GM23338 (cell line): ENCODE results near the gene RAPGEF4. TPM values are rescaled to one million over a fixed set of nuclear protein-coding genes. Genes with fewer than 3 reads are reported as not detected.
A peak's percentile ranks its signal among the peaks of the same experiment; 100 is the strongest.

Source experiments
- ATAC-seq: fragments of 200-7000 bp; cut with Tn5 transposase; 3 replicates; pipeline ENCODE4 v1.9.1; 2020
- DNase-seq: peaks from one replicate; pipeline ENCODE4 v3.0.0-alpha.2; 2015; ENCODE audit warnings: low spot score
- H2AFZ ChIP-seq: fragments of 200-600 bp; sonication (generic); 2 replicates; pipeline ENCODE4 v1.8.0; 2016; ENCODE audit warnings: antibody characterized with exemption, mild to moderate bottlenecking, moderate library complexity
- H3F3A ChIP-seq: fragments of 200-600 bp; sonication (generic); replicated peaks from 2 replicates; pipeline ENCODE4 v1.8.0; 2017; ENCODE audit warnings: antibody characterized with exemption, mixed run types, low read depth
- H3K27ac ChIP-seq: fragments of 200-600 bp; sonication (generic); 2 replicates; pipeline ENCODE4 v1.6.1; 2016; ENCODE audit warnings: low read depth
- H3K27me3 ChIP-seq: fragments of 200-600 bp; sonication (generic); 2 replicates; pipeline ENCODE4 v1.8.0; 2016; ENCODE audit warnings: mild to moderate bottlenecking, mixed run types, moderate library complexity; ENCODE audit not compliant: insufficient read depth
- H3K36me3 ChIP-seq: fragments of 200-600 bp; sonication (generic); 2 replicates; pipeline ENCODE4 v1.8.0; 2016; ENCODE audit warnings: mild to moderate bottlenecking; ENCODE audit not compliant: insufficient read depth
- H3K4me1 ChIP-seq: fragments of 200-600 bp; sonication (generic); 2 replicates; pipeline ENCODE4 v1.8.0; 2016; ENCODE audit warnings: mild to moderate bottlenecking, moderate library complexity; ENCODE audit not compliant: insufficient read depth
- H3K4me2 ChIP-seq: fragments of 200-600 bp; sonication (generic); 2 replicates; pipeline ENCODE4 v1.7.1; 2017; ENCODE audit warnings: mixed run types
- H3K4me3 ChIP-seq: fragments of 200-600 bp; sonication (generic); 2 replicates; pipeline ENCODE4 v1.6.1; 2016; ENCODE audit warnings: mixed run types
- H3K79me2 ChIP-seq: fragments of 200-600 bp; sonication (generic); replicated peaks from 2 replicates; pipeline ENCODE4 v1.8.0; 2017; ENCODE audit warnings: mild to moderate bottlenecking; ENCODE audit not compliant: insufficient read depth
- H3K9me2 ChIP-seq: fragments of 200-600 bp; sonication (generic); 2 replicates; pipeline ENCODE4 v1.8.0; 2017; ENCODE audit not compliant: insufficient read depth
- H4K20me1 ChIP-seq: fragments of 200-600 bp; sonication (generic); replicated peaks from 2 replicates; pipeline ENCODE4 v1.8.0; 2017; ENCODE audit warnings: mild to moderate bottlenecking; ENCODE audit not compliant: insufficient read depth
- H3K27ac Mint-ChIP-seq: 2 replicates; pipeline ENCODE4 v1.8.0; 2020; ENCODE audit warnings: inconsistent platforms, mild to moderate bottlenecking, moderate library complexity, mixed read lengths
- H3K27me3 Mint-ChIP-seq: 3 replicates; pipeline ENCODE4 v1.8.0; 2022; ENCODE audit warnings: low read depth, mild to moderate bottlenecking, moderate library complexity, mixed read lengths, inconsistent platforms; ENCODE audit not compliant: insufficient read depth, poor library complexity
- H3K36me3 Mint-ChIP-seq: 3 replicates; pipeline ENCODE4 v1.8.0; 2021; ENCODE audit warnings: low read depth, mild to moderate bottlenecking, inconsistent platforms, moderate library complexity, mixed read lengths
- H3K4me1 Mint-ChIP-seq: 3 replicates; pipeline ENCODE4 v1.8.0; 2020; ENCODE audit warnings: mild to moderate bottlenecking, inconsistent platforms, mixed read lengths
- H3K4me3 Mint-ChIP-seq: 3 replicates; pipeline ENCODE4 v1.8.0; 2021; ENCODE audit warnings: moderate library complexity, mild to moderate bottlenecking, inconsistent platforms, mixed read lengths
- H3K9me3 Mint-ChIP-seq: 3 replicates; pipeline ENCODE4 v1.8.0; 2020; ENCODE audit warnings: moderate library complexity, mild to moderate bottlenecking, inconsistent platforms, mixed read lengths
- CREB1 ChIP-seq: fragments of 250-450 bp; sonication (Bioruptor Pico); IDR thresholded peaks from 2 replicates; pipeline ENCODE4 v1.5.0; 2020; ENCODE audit warnings: low read depth, mild to moderate bottlenecking, moderate library complexity
- EZH2 ChIP-seq: fragments of 200-600 bp; sonication (generic); IDR thresholded peaks from one replicate; pipeline ENCODE4 v1.8.0; 2017; ENCODE audit warnings: antibody characterized with exemption, mild to moderate bottlenecking, low read depth; ENCODE audit not compliant: unreplicated experiment
- JUNB ChIP-seq: IDR thresholded peaks from one replicate; pipeline ENCODE4 v1.6.1; 2016; ENCODE audit warnings: antibody characterized with exemption; ENCODE audit not compliant: unreplicated experiment
- NANOG ChIP-seq: IDR thresholded peaks from 2 replicates; pipeline ENCODE4 v1.6.1; 2016; ENCODE audit warnings: antibody characterized with exemption, borderline replicate concordance
- POLR2AphosphoS5 ChIP-seq: IDR thresholded peaks from 2 replicates; pipeline ENCODE4 v1.6.1; 2016; ENCODE audit warnings: antibody characterized with exemption, low read depth
- ZNF331 ChIP-seq: fragments of 250-450 bp; sonication (Bioruptor Pico); IDR thresholded peaks from 2 replicates; pipeline ENCODE4 v1.5.0; 2020; ENCODE audit warnings: low read depth, mild to moderate bottlenecking, moderate library complexity
- polyA plus RNA-seq: library from polyadenylated mRNA; unstranded; fragments of >200 nt; fragmentation: Nextera tagmentation; extraction: Ambion mirVana; gene quantifications from 2 replicates; pipeline ENCODE4 v1.2.1, GENCODE V29; 2016
- total RNA-seq: library from RNA; depleted of rRNA; stranded (reverse); fragments of >200 nt; shearing (Covaris generic); gene quantifications from 2 replicates; pipeline ENCODE4 v1.2.3, GENCODE V29; 2014
- TF ChIP-seq, protein P1 (sequence below): IDR thresholded peaks from one replicate; pipeline ENCODE4 v1.6.1; 2018; ENCODE audit warnings: antibody characterized with exemption; ENCODE audit not compliant: unreplicated experiment
- TF ChIP-seq, protein P2 (sequence below), 2 experiments: fragments of 200-600 bp in 1 of 2; sonication (generic) in 1 of 2; conservative IDR thresholded peaks; 2 replicates each; pipeline versions ENCODE4 v1.5.1 to v1.6.1; 2016 to 2017; ENCODE audit warnings: antibody characterized with exemption in 2 of 2, low read depth in 2 of 2, mild to moderate bottlenecking in 2 of 2, moderate library complexity in 1 of 2
- TF ChIP-seq, protein P3 (sequence below): fragments of 250-450 bp; sonication (Bioruptor Pico); IDR thresholded peaks from 2 replicates; pipeline ENCODE4 v1.5.0; 2020; ENCODE audit warnings: mild to moderate bottlenecking, moderate library complexity
- TF ChIP-seq, protein P4 (sequence below): IDR thresholded peaks from 2 replicates; pipeline ENCODE4 v1.6.1; 2016; ENCODE audit warnings: antibody characterized with exemption

RAPGEF4 gene
- total and polyA plus RNA-seq, 2 experiments from 2014 or later: 1.7 to 4.7 TPM

DNA sequence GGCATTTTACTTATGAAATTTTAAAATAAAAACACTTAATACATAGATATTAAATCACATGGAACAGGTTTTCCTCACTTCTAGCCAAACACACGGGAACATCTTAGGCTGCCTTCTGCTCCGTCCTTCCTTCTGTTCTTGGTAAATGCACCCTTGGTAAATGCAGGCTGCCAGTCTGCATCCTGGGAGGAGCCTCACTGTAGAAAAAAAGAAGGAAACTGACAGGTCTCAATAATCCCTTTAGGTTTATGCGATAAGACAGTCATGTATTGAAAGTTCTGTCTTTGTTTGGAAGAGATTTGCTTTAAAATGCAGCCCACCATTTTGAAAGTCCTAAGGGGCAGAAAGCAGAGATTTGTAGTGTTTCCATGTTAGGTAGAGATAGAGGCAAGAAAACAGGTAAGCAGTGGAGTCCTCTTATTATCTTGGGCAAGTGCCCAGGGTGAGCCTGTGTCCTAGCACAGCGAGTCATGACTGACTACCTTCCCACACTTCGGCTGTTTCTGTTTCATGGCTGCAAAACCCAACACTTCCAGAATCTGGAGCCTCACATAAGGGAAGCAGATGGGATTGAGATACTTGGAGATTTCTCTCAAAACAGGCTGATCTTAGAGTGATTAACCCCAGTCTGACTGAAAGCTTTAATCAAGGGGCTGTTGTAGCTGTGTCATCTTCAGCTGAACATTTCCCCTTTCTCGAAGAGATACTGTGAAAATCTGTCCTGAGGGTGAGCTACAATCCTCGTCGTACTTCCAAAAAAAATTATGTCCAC is 208.6 kb downstream of the RAPGEF4 start (continued):
- TF ChIP-seq, protein P1, sequence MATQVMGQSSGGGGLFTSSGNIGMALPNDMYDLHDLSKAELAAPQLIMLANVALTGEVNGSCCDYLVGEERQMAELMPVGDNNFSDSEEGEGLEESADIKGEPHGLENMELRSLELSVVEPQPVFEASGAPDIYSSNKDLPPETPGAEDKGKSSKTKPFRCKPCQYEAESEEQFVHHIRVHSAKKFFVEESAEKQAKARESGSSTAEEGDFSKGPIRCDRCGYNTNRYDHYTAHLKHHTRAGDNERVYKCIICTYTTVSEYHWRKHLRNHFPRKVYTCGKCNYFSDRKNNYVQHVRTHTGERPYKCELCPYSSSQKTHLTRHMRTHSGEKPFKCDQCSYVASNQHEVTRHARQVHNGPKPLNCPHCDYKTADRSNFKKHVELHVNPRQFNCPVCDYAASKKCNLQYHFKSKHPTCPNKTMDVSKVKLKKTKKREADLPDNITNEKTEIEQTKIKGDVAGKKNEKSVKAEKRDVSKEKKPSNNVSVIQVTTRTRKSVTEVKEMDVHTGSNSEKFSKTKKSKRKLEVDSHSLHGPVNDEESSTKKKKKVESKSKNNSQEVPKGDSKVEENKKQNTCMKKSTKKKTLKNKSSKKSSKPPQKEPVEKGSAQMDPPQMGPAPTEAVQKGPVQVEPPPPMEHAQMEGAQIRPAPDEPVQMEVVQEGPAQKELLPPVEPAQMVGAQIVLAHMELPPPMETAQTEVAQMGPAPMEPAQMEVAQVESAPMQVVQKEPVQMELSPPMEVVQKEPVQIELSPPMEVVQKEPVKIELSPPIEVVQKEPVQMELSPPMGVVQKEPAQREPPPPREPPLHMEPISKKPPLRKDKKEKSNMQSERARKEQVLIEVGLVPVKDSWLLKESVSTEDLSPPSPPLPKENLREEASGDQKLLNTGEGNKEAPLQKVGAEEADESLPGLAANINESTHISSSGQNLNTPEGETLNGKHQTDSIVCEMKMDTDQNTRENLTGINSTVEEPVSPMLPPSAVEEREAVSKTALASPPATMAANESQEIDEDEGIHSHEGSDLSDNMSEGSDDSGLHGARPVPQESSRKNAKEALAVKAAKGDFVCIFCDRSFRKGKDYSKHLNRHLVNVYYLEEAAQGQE: no peak
- no peak for TF ChIP-seq POLR2AphosphoS5

GRCh38 chr2:172944794-172945509 is 209.3 kb downstream of the RAPGEF4 start:
- Histone ChIP-seq H3K27ac (no peak overlapping the region), H3K4me2 (peak overlapping the region; percentile 31; the same call in 1 of the 2 replicates), H2AFZ (no peak overlapping the region), H3K4me1 (peaks cover 27% of the 10 kb centered on the region), H3K27me3 (no peaks in the 10 kb centered on the region), H4K20me1 (no peaks in the 10 kb centered on the region), H3K79me2 (no peaks in the 10 kb centered on the region), H3F3A (no peaks in the 10 kb centered on the region), H3K36me3 (no peaks in the 10 kb centered on the region), H3K9me2 (no peaks in the 10 kb centered on the region), H3K4me3 (no peak overlapping the region)
- ATAC-seq (no peak), DNase-seq (no peak)
- H3K4me1 Mint-ChIP-seq: peaks cover 24% of the 10 kb centered on the region
- no peaks in the 10 kb centered on the region for H3K27me3 Mint-ChIP-seq
- H3K27ac Mint-ChIP-seq: no peak overlapping the region
- H3K9me3 Mint-ChIP-seq: no peaks in the 10 kb centered on the region
- no peak overlapping the region for H3K4me3 Mint-ChIP-seq
- no peaks in the 10 kb centered on the region for H3K36me3 Mint-ChIP-seq
- TF ChIP-seq, protein P2, sequence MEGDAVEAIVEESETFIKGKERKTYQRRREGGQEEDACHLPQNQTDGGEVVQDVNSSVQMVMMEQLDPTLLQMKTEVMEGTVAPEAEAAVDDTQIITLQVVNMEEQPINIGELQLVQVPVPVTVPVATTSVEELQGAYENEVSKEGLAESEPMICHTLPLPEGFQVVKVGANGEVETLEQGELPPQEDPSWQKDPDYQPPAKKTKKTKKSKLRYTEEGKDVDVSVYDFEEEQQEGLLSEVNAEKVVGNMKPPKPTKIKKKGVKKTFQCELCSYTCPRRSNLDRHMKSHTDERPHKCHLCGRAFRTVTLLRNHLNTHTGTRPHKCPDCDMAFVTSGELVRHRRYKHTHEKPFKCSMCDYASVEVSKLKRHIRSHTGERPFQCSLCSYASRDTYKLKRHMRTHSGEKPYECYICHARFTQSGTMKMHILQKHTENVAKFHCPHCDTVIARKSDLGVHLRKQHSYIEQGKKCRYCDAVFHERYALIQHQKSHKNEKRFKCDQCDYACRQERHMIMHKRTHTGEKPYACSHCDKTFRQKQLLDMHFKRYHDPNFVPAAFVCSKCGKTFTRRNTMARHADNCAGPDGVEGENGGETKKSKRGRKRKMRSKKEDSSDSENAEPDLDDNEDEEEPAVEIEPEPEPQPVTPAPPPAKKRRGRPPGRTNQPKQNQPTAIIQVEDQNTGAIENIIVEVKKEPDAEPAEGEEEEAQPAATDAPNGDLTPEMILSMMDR (conservative IDR thresholded peaks at IDR 0.05; ENCODE audit: low read depth in 2 of 2): no peak
- TF ChIP-seq JUNB (no peak), NANOG (no peak), POLR2AphosphoS5 (no peak), ZNF331 (no peak), EZH2 (no peak), CREB1 (CRISPR knock-in tag) (no peak)
- TF ChIP-seq, protein P3, sequence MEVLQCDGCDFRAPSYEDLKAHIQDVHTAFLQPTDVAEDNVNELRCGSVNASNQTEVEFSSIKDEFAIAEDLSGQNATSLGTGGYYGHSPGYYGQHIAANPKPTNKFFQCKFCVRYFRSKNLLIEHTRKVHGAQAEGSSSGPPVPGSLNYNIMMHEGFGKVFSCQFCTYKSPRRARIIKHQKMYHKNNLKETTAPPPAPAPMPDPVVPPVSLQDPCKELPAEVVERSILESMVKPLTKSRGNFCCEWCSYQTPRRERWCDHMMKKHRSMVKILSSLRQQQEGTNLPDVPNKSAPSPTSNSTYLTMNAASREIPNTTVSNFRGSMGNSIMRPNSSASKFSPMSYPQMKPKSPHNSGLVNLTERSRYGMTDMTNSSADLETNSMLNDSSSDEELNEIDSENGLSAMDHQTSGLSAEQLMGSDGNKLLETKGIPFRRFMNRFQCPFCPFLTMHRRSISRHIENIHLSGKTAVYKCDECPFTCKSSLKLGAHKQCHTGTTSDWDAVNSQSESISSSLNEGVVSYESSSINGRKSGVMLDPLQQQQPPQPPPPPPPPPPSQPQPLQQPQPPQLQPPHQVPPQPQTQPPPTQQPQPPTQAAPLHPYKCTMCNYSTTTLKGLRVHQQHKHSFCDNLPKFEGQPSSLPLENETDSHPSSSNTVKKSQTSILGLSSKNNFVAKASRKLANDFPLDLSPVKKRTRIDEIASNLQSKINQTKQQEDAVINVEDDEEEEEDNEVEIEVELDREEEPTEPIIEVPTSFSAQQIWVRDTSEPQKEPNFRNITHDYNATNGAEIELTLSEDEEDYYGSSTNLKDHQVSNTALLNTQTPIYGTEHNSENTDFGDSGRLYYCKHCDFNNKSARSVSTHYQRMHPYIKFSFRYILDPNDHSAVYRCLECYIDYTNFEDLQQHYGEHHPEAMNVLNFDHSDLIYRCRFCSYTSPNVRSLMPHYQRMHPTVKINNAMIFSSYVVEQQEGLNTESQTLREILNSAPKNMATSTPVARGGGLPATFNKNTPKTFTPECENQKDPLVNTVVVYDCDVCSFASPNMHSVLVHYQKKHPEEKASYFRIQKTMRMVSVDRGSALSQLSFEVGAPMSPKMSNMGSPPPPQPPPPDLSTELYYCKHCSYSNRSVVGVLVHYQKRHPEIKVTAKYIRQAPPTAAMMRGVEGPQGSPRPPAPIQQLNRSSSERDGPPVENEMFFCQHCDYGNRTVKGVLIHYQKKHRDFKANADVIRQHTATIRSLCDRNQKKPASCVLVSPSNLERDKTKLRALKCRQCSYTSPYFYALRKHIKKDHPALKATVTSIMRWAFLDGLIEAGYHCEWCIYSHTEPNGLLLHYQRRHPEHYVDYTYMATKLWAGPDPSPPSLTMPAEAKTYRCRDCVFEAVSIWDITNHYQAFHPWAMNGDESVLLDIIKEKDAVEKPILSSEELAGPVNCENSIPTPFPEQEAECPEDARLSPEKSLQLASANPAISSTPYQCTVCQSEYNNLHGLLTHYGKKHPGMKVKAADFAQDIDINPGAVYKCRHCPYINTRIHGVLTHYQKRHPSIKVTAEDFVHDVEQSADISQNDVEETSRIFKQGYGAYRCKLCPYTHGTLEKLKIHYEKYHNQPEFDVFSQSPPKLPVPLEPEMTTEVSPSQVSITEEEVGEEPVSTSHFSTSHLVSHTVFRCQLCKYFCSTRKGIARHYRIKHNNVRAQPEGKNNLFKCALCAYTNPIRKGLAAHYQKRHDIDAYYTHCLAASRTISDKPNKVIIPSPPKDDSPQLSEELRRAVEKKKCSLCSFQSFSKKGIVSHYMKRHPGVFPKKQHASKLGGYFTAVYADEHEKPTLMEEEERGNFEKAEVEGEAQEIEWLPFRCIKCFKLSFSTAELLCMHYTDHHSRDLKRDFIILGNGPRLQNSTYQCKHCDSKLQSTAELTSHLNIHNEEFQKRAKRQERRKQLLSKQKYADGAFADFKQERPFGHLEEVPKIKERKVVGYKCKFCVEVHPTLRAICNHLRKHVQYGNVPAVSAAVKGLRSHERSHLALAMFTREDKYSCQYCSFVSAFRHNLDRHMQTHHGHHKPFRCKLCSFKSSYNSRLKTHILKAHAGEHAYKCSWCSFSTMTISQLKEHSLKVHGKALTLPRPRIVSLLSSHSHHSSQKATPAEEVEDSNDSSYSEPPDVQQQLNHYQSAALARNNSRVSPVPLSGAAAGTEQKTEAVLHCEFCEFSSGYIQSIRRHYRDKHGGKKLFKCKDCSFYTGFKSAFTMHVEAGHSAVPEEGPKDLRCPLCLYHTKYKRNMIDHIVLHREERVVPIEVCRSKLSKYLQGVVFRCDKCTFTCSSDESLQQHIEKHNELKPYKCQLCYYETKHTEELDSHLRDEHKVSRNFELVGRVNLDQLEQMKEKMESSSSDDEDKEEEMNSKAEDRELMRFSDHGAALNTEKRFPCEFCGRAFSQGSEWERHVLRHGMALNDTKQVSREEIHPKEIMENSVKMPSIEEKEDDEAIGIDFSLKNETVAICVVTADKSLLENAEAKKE (CRISPR knock-in tag): no peak
- TF ChIP-seq, protein P4, sequence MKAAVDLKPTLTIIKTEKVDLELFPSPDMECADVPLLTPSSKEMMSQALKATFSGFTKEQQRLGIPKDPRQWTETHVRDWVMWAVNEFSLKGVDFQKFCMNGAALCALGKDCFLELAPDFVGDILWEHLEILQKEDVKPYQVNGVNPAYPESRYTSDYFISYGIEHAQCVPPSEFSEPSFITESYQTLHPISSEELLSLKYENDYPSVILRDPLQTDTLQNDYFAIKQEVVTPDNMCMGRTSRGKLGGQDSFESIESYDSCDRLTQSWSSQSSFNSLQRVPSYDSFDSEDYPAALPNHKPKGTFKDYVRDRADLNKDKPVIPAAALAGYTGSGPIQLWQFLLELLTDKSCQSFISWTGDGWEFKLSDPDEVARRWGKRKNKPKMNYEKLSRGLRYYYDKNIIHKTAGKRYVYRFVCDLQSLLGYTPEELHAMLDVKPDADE: no peak
